ENCODE data around the gene RAD54L.
"Not testable (repeated sequence)": the region's sequence is repeated elsewhere in the genome, so short reads cannot be mapped to it uniquely, and the experiment has no call there.

RAD54L gene

GRCh38 chr1:46317323-46317722, 69.8 kb downstream of the RAD54L start:
- in situ Hi-C loops (cut with MboI; ENCODE audit: low sequenced_read_pairs), result no loop called here

- in situ Hi-C loops (cut with MboI; ENCODE audit: low sequenced_read_pairs), result not testable (repeated sequence)
Observed at GRCh38 chr1:46319301-46319700, 71.7 kb downstream of the RAD54L start.

- in situ Hi-C loops (cut with MboI; ENCODE audit: low sequenced_read_pairs), result not testable (repeated sequence)
Observed at GRCh38 chr1:46319960-46320914, 72.7 kb downstream of the RAD54L start.

GRCh38 chr1:46322191-46322590, 74.6 kb downstream of the RAD54L start:
- in situ Hi-C loops (cut with MboI; ENCODE audit: low sequenced_read_pairs), result not testable (repeated sequence)

GRCh38 chr1:46325285-46326076, 77.9 kb downstream of the RAD54L start:
- in situ Hi-C loops (cut with MboI; ENCODE audit: low sequenced_read_pairs), result not testable (repeated sequence)
